ENCODE results near the gene HNRNPCL2. TPM values are rescaled to one million over a fixed set of nuclear protein-coding genes. Genes with fewer than 3 reads are reported as not detected.
"Not testable (repeated sequence)": the region's sequence is repeated elsewhere in the genome, so short reads cannot be mapped to it uniquely, and the experiment has no call there.

HNRNPCL2 gene
- not detected for total RNA-seq
- not detected for polyA plus RNA-seq
- long read RNA-seq, donor 1 = 0 reads
- long read RNA-seq, donor 2 = 0 reads
- long read RNA-seq, donor 3 = 0 reads

- ATAC-seq; H3K4me3 ChIP-seq; H3K36me3 ChIP-seq; H3K9me3 ChIP-seq; intact Hi-C loops (cut with DNase I); H3K27ac ChIP-seq; H3K4me1 ChIP-seq; DNase-seq: not testable (repeated sequence)
- H3K27me3 ChIP-seq = peaks cover 0 to 25% (median 0%) of the 10 kb centered on the region in 7 donors
- WGBS, 2 donors = 90% methylated on average over 6 of the region's 6 CpGs
Observed at GRCh38 chr1:13116754-13117153, at the start of gene HNRNPCL2. TSS of gene HNRNPCL2 (minus strand) at chr1:13116854. CDS start at chr1:13116400, 454 bp downstream.

- H3K36me3 ChIP-seq; H3K27ac ChIP-seq; H3K4me1 ChIP-seq; intact Hi-C loops (cut with DNase I); H3K4me3 ChIP-seq; ATAC-seq; DNase-seq; H3K9me3 ChIP-seq; H3K27me3 ChIP-seq: not testable (repeated sequence)
- no CpG with 5 or more reads among the region's 8 CpGs for WGBS, 2 donors
Observed at GRCh38 chr1:13165531-13165930, 48.9 kb upstream of the HNRNPCL2 start, which contains the start of gene HNRNPCL4. TSS of gene HNRNPCL4 (minus strand) at chr1:13165631. CDS start at chr1:13165467, 164 bp downstream.

- DNase-seq; H3K27ac ChIP-seq; H3K27me3 ChIP-seq; H3K36me3 ChIP-seq; ATAC-seq; H3K4me1 ChIP-seq; H3K9me3 ChIP-seq; intact Hi-C loops (cut with DNase I); H3K4me3 ChIP-seq: not testable (repeated sequence)
- 75 to 100% methylated on average over 1 of the region's 5 CpGs for WGBS, 2 donors
Observed at GRCh38 chr1:13155909-13156308, 39.3 kb upstream of the HNRNPCL2 start, which contains the start of gene PRAMEF26. TSS of gene PRAMEF26 (minus strand) at chr1:13156009. CDS start at chr1:13153095, 2,914 bp downstream.

GRCh38 chr1:13070474-13070873 is 46.2 kb downstream of the HNRNPCL2 start, which contains the start of gene PRAMEF25:
TSS of gene PRAMEF25 (plus strand) at chr1:13070774. CDS start at chr1:13073694, 2,920 bp downstream.
- ATAC-seq; H3K36me3 ChIP-seq; H3K27ac ChIP-seq; H3K27me3 ChIP-seq; H3K4me3 ChIP-seq; intact Hi-C loops (cut with DNase I); H3K4me1 ChIP-seq; DNase-seq; H3K9me3 ChIP-seq: not testable (repeated sequence)
- no CpG with 5 or more reads among the region's 4 CpGs for WGBS, 2 donors

Other genes with a start within 250 kb of the HNRNPCL2 start
- not detected for gene PRAMEF4, start 230.7 kb downstream of the HNRNPCL2 start, total RNA-seq
- gene PRAMEF4, start 230.7 kb downstream of the HNRNPCL2 start, polyA plus RNA-seq = not detected
- gene PRAMEF10, start 218.6 kb downstream of the HNRNPCL2 start, total RNA-seq = not detected
- not detected for gene PRAMEF10, start 218.6 kb downstream of the HNRNPCL2 start, polyA plus RNA-seq
- gene PRAMEF7, start 200.2 kb downstream of the HNRNPCL2 start, total RNA-seq = not detected
- gene PRAMEF7, start 200.2 kb downstream of the HNRNPCL2 start, polyA plus RNA-seq = not detected
- not detected for gene PRAMEF6, start 169.3 kb downstream of the HNRNPCL2 start, total RNA-seq
- gene PRAMEF6, start 169.3 kb downstream of the HNRNPCL2 start, polyA plus RNA-seq = not detected
- gene PRAMEF27, start 60.3 kb downstream of the HNRNPCL2 start, total RNA-seq = not detected
- not detected for gene PRAMEF27, start 60.3 kb downstream of the HNRNPCL2 start, polyA plus RNA-seq
- not detected for gene HNRNPCL3, start 56.1 kb downstream of the HNRNPCL2 start, total RNA-seq
- gene HNRNPCL3, start 56.1 kb downstream of the HNRNPCL2 start, polyA plus RNA-seq = not detected
- gene PRAMEF25, start 46.1 kb downstream of the HNRNPCL2 start, total RNA-seq = not detected
- gene PRAMEF25, start 46.1 kb downstream of the HNRNPCL2 start, polyA plus RNA-seq = not detected
- gene PRAMEF26, start 39.2 kb upstream of the HNRNPCL2 start, total RNA-seq = not detected
- not detected for gene PRAMEF26, start 39.2 kb upstream of the HNRNPCL2 start, polyA plus RNA-seq
- not detected for gene HNRNPCL4, start 48.8 kb upstream of the HNRNPCL2 start, total RNA-seq
- not detected for gene HNRNPCL4, start 48.8 kb upstream of the HNRNPCL2 start, polyA plus RNA-seq
- not detected for gene PRAMEF9, start 55.0 kb upstream of the HNRNPCL2 start, total RNA-seq
- gene PRAMEF9, start 55.0 kb upstream of the HNRNPCL2 start, polyA plus RNA-seq = not detected
- gene PRAMEF13, start 84.6 kb upstream of the HNRNPCL2 start, total RNA-seq = not detected
- gene PRAMEF13, start 84.6 kb upstream of the HNRNPCL2 start, polyA plus RNA-seq = not detected
- gene PRAMEF18, start 109.3 kb upstream of the HNRNPCL2 start, total RNA-seq = not detected
- not detected for gene PRAMEF18, start 109.3 kb upstream of the HNRNPCL2 start, polyA plus RNA-seq
- gene PRAMEF5, start 137.3 kb upstream of the HNRNPCL2 start, total RNA-seq = not detected
- gene PRAMEF5, start 137.3 kb upstream of the HNRNPCL2 start, polyA plus RNA-seq = not detected
- gene PRAMEF8, start 168.3 kb upstream of the HNRNPCL2 start, total RNA-seq = not detected
- not detected for gene PRAMEF8, start 168.3 kb upstream of the HNRNPCL2 start, polyA plus RNA-seq
- not detected for gene PRAMEF33, start 186.7 kb upstream of the HNRNPCL2 start, total RNA-seq
- gene PRAMEF33, start 186.7 kb upstream of the HNRNPCL2 start, polyA plus RNA-seq = not detected
- not detected for gene PRAMEF15, start 198.7 kb upstream of the HNRNPCL2 start, total RNA-seq
- not detected for gene PRAMEF15, start 198.7 kb upstream of the HNRNPCL2 start, polyA plus RNA-seq
- not detected for gene PRAMEF14, start 230.3 kb upstream of the HNRNPCL2 start, total RNA-seq
- not detected for gene PRAMEF14, start 230.3 kb upstream of the HNRNPCL2 start, polyA plus RNA-seq